Kidney (tissue), 14 donors: ENCODE results near the gene ZNF101. TPM values are rescaled to one million over a fixed set of nuclear protein-coding genes. Genes with fewer than 3 reads are reported as not detected.

Experiments
- DNase-seq, 5 donors: peaks; one replicate each; pipeline ENCODE4 v3.0.0-alpha.2; 2013 to 2020
- FAIRE-seq: peaks from 2 replicates; lab custom pipeline; 2012; peaks lifted over from hg19 to GRCh38; lab: Jason Lieb, UNC
- H3K27ac ChIP-seq, 2 donors: one replicate each; pipeline ENCODE4 v1.7.0; 2013; ENCODE audit warnings: low read depth in 2 of 2, low read length in 2 of 2, inconsistent platforms in 1 of 2
- H3K27me3 ChIP-seq: one replicate; pipeline ENCODE4 v1.7.1; 2013; ENCODE audit warnings: low read length, inconsistent platforms; ENCODE audit not compliant: control insufficient read depth, insufficient read depth
- H3K36me3 ChIP-seq, 3 donors: one replicate each; pipeline versions ENCODE4 v1.7.0 to v1.7.1; 2013; ENCODE audit warnings: low read length in 3 of 3, control low read depth in 1 of 3, inconsistent platforms in 1 of 3; ENCODE audit not compliant: insufficient read depth in 3 of 3, control insufficient read depth in 2 of 3
- H3K4me1 ChIP-seq, 3 donors: one replicate each; pipeline versions ENCODE4 v1.7.0 to v1.7.1; 2013; ENCODE audit warnings: low read length in 3 of 3, inconsistent platforms in 1 of 3, low read depth in 1 of 3; ENCODE audit not compliant: control insufficient read depth in 2 of 3, insufficient read depth in 2 of 3
- H3K4me3 ChIP-seq, 3 donors: one replicate each; pipeline versions ENCODE4 v1.7.0 to v1.8.1; 2013; ENCODE audit warnings: low read length in 3 of 3, control low read depth in 1 of 3, inconsistent platforms in 1 of 3
- H3K9ac ChIP-seq, 3 donors: one replicate each; pipeline versions ENCODE4 v1.7.0 to v1.7.1; 2013; ENCODE audit warnings: low read length in 3 of 3, control low read depth in 1 of 3, inconsistent platforms in 1 of 3
- H3K9me3 ChIP-seq, 3 donors: one replicate each; pipeline versions ENCODE4 v1.7.0 to v1.7.1; 2013; ENCODE audit warnings: low read length in 3 of 3, control low read depth in 1 of 3, inconsistent platforms in 1 of 3; ENCODE audit not compliant: control insufficient read depth in 2 of 3, insufficient read depth in 1 of 3
- CTCF ChIP-seq: IDR thresholded peaks from 3 replicates; pipeline ENCODE4 v1.5.1; 2012; ENCODE audit warnings: mild to moderate bottlenecking, moderate library complexity, borderline replicate concordance; ENCODE audit not compliant: insufficient read depth; ENCODE audit errors: extremely low read depth
- intact Hi-C: fragments of 100-400 bp; cut with DNase I; formaldehyde crosslinking; loops from one replicate; pipeline ENCODE4 v1.11.1; 2022
- polyA plus RNA-seq: library from polyadenylated mRNA; stranded (reverse); fragments of 350-450 nt; fragmentation: Illumina TruSeq; extraction: RNeasy Lipid Tissue Mini Kit (QIAGEN cat#74804); gene quantifications from one replicate; pipeline ENCODE4 v1.2.3, GENCODE V29; 2014; ENCODE audit warnings: low read depth, low replicate concordance; ENCODE audit not compliant: insufficient read depth
- total RNA-seq: library from RNA; stranded (reverse); fragmentation: NEBNext Ultra II Directional; extraction: Animal tissue kit (Norgen Biotek cat#: 25700); gene quantifications from one replicate; pipeline ENCODE4 v1.2.1, GENCODE V29; 2021
- donor health status: control.
- donor health status: control.
- donor health status: control.
- donor health status: control.
- donor health status: control.
- donor health status: DM: yes; HTN: yes; CAD: no.
- donor health status: Normal renal cell carcinoma (clear cell type).

Gene ZNF101
- total and polyA plus RNA-seq, 2 donors from 2014 or later, result 10.2 to 21.2 TPM

GRCh38 chr19:19661675-19662251, 6.9 kb upstream of the ZNF101 start:
- Histone ChIP-seq H3K4me1 (peaks cover 0 to 17% (median 7%) of the 10 kb centered on the region in 3 donors), H3K27me3 (no peaks in the 10 kb centered on the region), H3K4me3 (peak overlapping the region in 1 of 3 donors; percentile 92), H3K9me3 (no peaks in the 10 kb centered on the region), H3K36me3 (peaks cover 0 to 18% (median 9%) of the 10 kb centered on the region in 3 donors), H3K9ac (no peak overlapping the region), H3K27ac (no peak overlapping the region)
- TF ChIP-seq CTCF, result no peak
- intact Hi-C loops, result no loop called here
- no peak for FAIRE-seq
- DNase-seq, result peak in 2 of 5 donors; percentile 37 to 72

- FAIRE-seq (no peak), DNase-seq (peak in 2 of 5 donors; percentile 32 to 33)
- no peaks in the 10 kb centered on the region for H3K9me3 ChIP-seq
- H3K9ac ChIP-seq, result peak overlapping the region in 2 of 3 donors; percentile 62 to 67
- peaks cover 0 to 13% (median 6%) of the 10 kb centered on the region in 3 donors for H3K36me3 ChIP-seq
- no peaks in the 10 kb centered on the region for H3K27me3 ChIP-seq
- intact Hi-C loops, result no loop called here
- TF ChIP-seq CTCF, result no peak
- peaks cover 0 to 17% (median 7%) of the 10 kb centered on the region in 3 donors for H3K4me1 ChIP-seq
- peak overlapping the region; percentile 79 to 98 (median 92) for H3K4me3 ChIP-seq
- no peak overlapping the region for H3K27ac ChIP-seq
Observed at GRCh38 chr19:19662344-19662743, 6.3 kb upstream of the ZNF101 start.

GRCh38 chr19:19662871-19663255, 5.8 kb upstream of the ZNF101 start:
- H3K27me3 ChIP-seq, result no peaks in the 10 kb centered on the region
- H3K9me3 ChIP-seq, result no peaks in the 10 kb centered on the region
- DNase-seq, result no peak
- no peak for FAIRE-seq
- peak overlapping the region; percentile 62 to 77 (median 67) for H3K9ac ChIP-seq
- H3K4me3 ChIP-seq, result peak overlapping the region; percentile 79 to 98 (median 92)
- peaks cover 0 to 17% (median 7%) of the 10 kb centered on the region in 3 donors for H3K4me1 ChIP-seq
- no peak for TF ChIP-seq CTCF
- H3K27ac ChIP-seq, result peak overlapping the region in 1 of 2 donors; percentile 94
- intact Hi-C loops, result no loop called here
- H3K36me3 ChIP-seq, result peaks cover 0 to 9% (median 6%) of the 10 kb centered on the region in 3 donors
